ENCODE measurements around the gene CEP55. TPM values are rescaled to one million over a fixed set of nuclear protein-coding genes. Genes with fewer than 3 reads are reported as not detected.
"Not testable (repeated sequence)": the region's sequence is repeated elsewhere in the genome, so short reads cannot be mapped to it uniquely, and the experiment has no call there.

The CEP55 gene
- 85.5 and 87.9 TPM in 2 replicates for total RNA-seq (2014; rRNA removed; shearing (Covaris generic))

DNA sequence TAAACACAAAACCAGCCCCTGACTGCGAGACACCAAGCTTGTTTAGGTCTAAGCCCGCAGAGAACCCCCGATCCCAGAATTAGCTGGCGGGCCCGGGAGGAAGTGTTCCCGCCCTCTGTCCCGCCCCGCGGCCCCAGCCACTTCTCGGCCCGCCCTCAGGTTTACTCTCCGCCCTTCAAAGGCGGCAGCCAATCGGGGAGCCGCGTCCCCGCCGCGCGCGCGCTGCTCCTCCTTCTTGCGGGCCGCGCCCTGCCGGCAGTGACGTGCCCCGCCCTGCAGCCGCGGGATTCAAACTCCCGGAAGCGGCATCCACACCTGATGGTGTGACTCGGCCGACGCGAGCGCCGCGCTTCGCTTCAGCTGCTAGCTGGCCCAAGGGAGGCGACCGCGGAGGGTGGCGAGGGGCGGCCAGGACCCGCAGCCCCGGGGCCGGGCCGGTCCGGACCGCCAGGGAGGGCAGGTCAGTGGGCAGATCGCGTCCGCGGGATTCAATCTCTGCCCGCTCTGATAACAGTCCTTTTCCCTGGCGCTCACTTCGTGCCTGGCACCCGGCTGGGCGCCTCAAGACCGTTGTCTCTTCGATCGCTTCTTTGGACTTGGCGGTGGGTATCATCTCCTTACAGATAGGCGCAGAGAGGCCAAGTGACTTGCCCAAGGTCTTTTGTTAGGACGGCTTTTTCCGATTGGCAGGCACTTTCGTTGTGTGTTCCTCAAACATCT lies at the start of gene CEP55:
CEP55 (plus strand) TSS at position 291 of the 720 bp plus-strand sequence. CDS start 3,440 bp downstream, outside the sequence.
- DNase-seq (ENCODE audit: low read depth), result peak; percentile 92

- no peak for DNase-seq (ENCODE audit: low read depth)
Measured at GRCh38 chr10:93447019-93447418, 49.4 kb upstream of the CEP55 start.

GRCh38 chr10:93447970-93448369 lies 48.4 kb upstream of the CEP55 start:
- DNase-seq (ENCODE audit: low read depth), result no peak

DNA sequence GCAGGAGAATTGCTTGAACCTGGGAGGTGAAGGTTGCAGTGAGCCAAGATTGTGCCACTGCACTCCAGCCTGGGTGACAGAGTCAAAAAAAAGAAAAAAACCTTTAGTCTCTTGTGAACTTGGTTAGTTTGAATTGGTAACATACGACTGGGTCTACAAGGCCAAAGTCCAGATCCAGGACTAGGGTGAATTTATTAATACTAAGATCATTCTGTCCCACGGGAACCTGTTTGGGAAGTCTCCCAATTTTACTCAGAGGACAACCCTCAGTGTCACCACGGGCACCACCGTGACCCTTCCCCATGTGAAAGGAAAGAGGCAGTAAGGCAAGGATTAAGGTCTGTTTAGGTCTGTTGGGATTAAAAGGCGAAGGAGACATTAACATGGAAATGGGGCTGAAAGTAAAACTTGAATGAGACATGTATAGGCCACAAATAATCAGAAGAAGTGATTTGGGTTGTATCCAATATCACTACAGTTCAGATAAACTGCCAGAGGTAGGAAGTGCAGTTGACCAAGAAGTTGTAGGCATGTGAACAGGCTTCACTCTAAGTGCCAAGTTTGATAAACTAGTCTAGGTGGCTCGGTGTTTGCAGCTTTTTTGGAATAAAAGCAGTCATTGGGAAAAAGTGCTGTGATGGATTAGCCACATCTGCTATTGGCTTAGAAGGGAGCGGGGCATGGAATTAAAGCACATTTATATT lies 45.0 kb upstream of the CEP55 start:
- no peak for DNase-seq (ENCODE audit: low read depth)

GRCh38 chr10:93452143-93452542 lies 44.3 kb upstream of the CEP55 start:
- DNase-seq (ENCODE audit: low read depth), result no peak

DNA sequence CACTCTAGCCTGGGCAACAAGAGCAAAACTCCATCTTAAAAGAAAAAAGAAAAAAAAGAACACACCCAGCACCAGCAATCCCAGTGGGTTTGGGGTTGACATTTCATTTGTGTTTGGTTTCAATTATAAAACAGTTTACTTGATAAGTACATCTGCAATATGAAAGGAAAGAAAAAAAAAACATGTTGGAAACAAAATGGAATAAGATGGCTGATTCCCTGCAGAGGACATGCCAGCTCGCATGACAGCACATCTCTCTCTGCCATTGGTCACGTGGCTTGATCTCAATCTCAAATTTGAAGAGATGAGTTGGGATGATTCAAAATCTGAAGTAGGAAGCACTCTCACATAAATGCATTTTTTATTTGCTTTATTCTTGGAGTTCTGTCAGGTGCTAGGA lies 42.3 kb upstream of the CEP55 start:
- no peak for DNase-seq (ENCODE audit: low read depth)

GRCh38 chr10:93454736-93455135 lies 41.7 kb upstream of the CEP55 start:
- no peak for DNase-seq (ENCODE audit: low read depth)

DNA sequence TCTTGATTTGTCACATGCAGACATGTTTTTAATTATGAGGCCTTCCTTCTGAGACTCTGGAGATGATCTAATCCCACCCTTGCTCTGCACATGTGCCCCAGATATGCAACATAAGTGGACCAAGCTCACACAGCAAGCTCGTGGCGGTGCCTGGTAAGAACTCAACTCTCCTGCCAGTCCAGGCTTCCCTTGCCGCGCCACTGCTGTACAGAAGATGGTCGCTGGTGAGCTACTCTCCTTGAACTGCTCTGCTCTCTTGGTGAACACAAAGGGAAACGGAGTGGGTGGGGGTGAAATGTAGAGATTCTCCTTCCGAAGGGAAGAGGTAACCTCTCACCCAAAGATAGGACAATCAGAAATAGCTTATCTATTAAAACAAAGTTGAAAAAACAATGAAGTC lies 39.9 kb upstream of the CEP55 start:
- no peak for DNase-seq (ENCODE audit: low read depth)

GRCh38 chr10:93457511-93457910 lies 38.9 kb upstream of the CEP55 start:
- DNase-seq (ENCODE audit: low read depth), result no peak

GRCh38 chr10:93458821-93459257 lies 37.6 kb upstream of the CEP55 start:
- DNase-seq (ENCODE audit: low read depth), result peak; percentile 100

- no peak for DNase-seq (ENCODE audit: low read depth)
Measured at GRCh38 chr10:93459466-93459865, 36.9 kb upstream of the CEP55 start.

DNA sequence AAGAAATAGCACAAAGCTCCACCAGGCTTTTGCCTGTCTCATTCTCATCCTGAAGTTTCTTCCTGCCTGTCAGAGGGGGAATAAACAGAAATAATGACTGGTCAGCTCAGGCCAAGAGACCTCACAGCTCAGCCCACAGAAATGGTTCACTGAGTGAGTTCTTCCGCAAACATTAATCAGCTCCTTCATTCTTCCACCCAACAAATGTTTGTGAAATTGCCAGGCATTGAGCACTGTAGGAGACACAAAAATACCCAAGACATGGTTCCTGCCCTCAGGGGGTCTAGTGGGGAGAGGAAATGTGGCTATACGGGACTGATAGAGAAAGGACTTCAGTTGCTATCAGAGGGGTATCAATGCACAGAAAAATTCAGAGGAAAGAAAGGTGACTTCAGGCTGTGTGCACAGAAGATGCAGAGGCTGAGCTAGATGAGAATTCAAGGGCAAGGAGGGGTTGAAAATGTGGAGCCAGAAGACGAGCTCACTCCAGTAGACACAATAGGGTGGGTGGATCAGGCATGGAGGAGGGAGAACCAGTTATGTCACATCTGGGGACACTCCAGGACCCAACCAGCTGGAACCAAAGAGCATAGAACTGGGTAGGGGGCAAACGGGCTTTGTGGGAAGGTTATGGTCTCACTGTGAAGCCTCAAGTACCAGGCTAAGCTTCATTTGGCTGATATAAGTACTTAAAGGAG lies 35.2 kb upstream of the CEP55 start:
- DNase-seq (ENCODE audit: low read depth), result peak; percentile 78

GRCh38 chr10:93461807-93462178 lies 34.6 kb upstream of the CEP55 start:
- DNase-seq (ENCODE audit: low read depth), result peak; percentile 91

DNA sequence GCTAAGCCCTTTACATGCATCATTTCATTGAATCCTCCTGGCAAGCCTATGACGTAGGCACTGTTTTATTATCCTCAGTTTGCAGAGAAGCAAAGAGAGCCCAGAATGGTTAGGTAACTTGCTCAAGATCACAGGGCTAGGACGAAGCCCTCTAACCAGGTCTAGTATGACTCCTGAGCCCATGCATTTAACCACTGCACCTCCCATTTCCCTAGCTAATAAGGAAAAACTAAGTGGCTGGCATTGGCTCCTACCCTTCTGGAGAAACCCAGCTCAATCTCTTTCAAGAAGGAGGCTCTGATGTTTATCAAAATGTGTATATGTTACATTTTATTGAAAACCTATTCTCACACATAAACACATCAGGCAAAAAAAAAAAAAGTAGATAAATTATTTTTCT lies 34.0 kb upstream of the CEP55 start:
- no peak for DNase-seq (ENCODE audit: low read depth)

DNA sequence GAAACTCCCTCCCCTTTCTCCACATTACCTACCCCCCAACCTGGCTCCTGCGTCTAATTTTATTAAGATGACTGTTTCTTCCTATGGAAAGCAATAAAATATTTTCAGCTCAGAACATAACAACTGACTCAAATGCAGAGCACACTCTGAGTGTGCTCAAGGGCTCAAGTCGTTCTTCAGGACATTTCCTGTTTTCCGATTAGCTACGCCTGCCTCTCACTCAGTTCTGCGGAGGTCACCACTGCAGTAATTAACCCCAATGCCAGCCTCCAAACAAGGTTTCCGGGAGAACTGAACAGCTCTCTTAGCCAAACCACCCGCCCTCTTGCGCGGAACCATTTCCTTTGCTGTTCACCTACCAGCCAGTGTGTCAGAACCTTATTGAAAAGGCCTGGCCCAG lies 33.5 kb upstream of the CEP55 start:
- peak; percentile 94 for DNase-seq (ENCODE audit: low read depth)

GRCh38 chr10:93463723-93464476 lies 32.5 kb upstream of the CEP55 start:
- no peak for DNase-seq (ENCODE audit: low read depth)

DNA sequence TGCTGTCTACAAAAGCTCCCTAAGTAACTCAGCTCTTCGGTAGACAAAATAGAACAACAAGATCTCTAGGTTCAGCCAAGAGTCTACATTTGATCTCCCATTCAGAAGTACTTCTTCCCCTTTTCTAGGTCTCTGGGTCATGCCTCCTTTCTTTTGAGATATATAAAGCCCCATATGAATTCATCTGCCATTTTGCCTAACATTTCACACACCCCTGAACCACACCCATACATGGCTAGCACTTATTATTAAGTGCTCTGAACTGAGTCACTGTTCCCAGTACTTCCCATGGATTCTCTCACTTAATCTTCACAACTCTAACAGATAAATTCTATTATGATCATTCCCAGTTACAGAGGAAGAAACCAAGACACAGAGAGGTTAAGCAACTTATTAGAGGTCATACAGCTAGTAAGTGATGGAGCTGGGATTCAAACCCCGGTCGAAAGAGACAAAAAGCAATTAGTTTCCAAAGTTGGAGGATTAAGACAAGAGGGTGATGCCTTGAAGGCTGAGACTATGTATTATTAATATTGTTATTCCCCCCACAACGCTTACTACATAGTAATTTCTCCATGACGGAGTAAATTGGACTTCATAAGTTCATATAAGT lies 31.5 kb upstream of the CEP55 start:
- peak; percentile 51 for DNase-seq (ENCODE audit: low read depth)

GRCh38 chr10:93465806-93466675 lies 30.4 kb upstream of the CEP55 start:
- DNase-seq (ENCODE audit: low read depth), result peak; percentile 99

DNA sequence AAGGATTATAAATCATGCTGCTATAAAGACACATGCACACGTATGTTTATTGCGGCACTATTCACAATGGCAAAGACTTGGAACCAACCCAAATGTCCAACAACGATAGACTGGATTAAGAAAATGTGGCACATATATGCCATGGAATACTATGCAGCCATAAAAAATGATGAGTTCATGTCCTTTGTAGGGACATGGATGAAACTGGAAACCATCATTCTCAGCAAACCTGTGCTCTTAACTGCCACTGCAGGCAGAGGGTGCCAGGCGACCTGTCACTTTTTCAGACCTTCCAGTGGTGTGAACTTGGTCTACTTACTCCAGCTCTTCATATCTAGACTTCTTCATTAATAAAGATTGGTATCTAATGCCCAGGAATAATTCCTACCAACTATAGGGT lies 28.8 kb upstream of the CEP55 start:
- DNase-seq (ENCODE audit: low read depth), result not testable (repeated sequence)

GRCh38 chr10:93468461-93469213 lies 27.8 kb upstream of the CEP55 start:
- peak; percentile 98 for DNase-seq (ENCODE audit: low read depth)

All from M059J (cell line).